K562 (cell line): ENCODE data around the gene SLC29A4. TPM values are rescaled to one million over a fixed set of nuclear protein-coding genes. Genes with fewer than 3 reads are reported as not detected.
"Not testable (repeated sequence)": the region's sequence is repeated elsewhere in the genome, so short reads cannot be mapped to it uniquely, and the experiment has no call there.

Source experiments
- RBM25 ChIP-seq: fragments of 200-400 bp; formaldehyde crosslinking; IDR thresholded peaks from 2 replicates; pipeline ENCODE4 v1.6.1; 2018; ENCODE audit warnings: low read length, low read depth, moderate library complexity; ENCODE audit not compliant: severe bottlenecking
- ZBTB40 ChIP-seq, 2 experiments: fragments of 450-650 bp in 1 of 2; sonication (generic) in 1 of 2; formaldehyde crosslinking in 1 of 2; IDR thresholded peaks; 2 replicates each; pipeline versions ENCODE4 v1.7.1 to v1.9.0; 2016 to 2022; ENCODE audit warnings: inconsistent platforms in 1 of 2, mild to moderate bottlenecking in 1 of 2, missing genetic modification reagents in 1 of 2
- polyA plus RNA-seq, 8 experiments: library from polyadenylated mRNA; depleted of rRNA in 4 of 8; stranded (reverse) in 5 of 8; unstranded in 3 of 8; fragments of >200 nt; fragmentation: Nextera tagmentation in 2 of 8; fragmentation: Illumina TruSeq in 1 of 8; extraction: Ambion mirVana in 2 of 8; extraction: Trizol in 1 of 8; gene quantifications; 2 replicates each; pipeline versions ENCODE4 v1.2.1 to v1.2.3, GENCODE V29; 2011 to 2014; ENCODE audit warnings: inconsistent platforms in 1 of 8, missing spikeins in 1 of 8
- total RNA-seq, 7 experiments: library from RNA; depleted of rRNA in 6 of 7; stranded (reverse); fragments of >200 nt in 6 of 7; fragmentation: Illumina TruSeq in 2 of 7; extraction: Trizol in 2 of 7; gene quantifications; 2 replicates each; pipeline versions ENCODE4 v1.2.1 to v1.2.3, GENCODE V29; 2011 to 2021; ENCODE audit warnings: low replicate concordance in 1 of 7

SLC29A4 gene
- total and polyA plus RNA-seq, 9 of the 15 experiments (the other 6 are each of a cell fraction or from before 2014, with no cell fraction given) = 0.01 to 1.2 (median 0.37) TPM

- 0 out of 2 replicates have a peak, but pooled peaks have one; percentile 33 for TF ChIP-seq ZBTB40 (IDR thresholded peaks at IDR 0.05)
- TF ChIP-seq ZBTB40 (CRISPR knock-in tag; IDR thresholded peaks at IDR 0.05) = not testable (repeated sequence)
- peak; percentile 49 for TF ChIP-seq RBM25
These were observed 8.8 kb upstream of the SLC29A4 start (continued) for GRCh38 chr7:5273831-5274405.
